Adipocyte (in vitro differentiated cells): ENCODE measurements around the gene ZFC3H1.

Source experiments
- DNase-seq: peaks from one replicate; pipeline ENCODE4 v3.0.0-alpha.2; 2015; ENCODE audit warnings: low read depth
- H3K27me3 ChIP-seq: replicated peaks from 2 replicates; pipeline ENCODE4 v1.7.0; 2013; ENCODE audit warnings: mild to moderate bottlenecking, low read length, moderate library complexity; ENCODE audit not compliant: control insufficient read depth, insufficient read depth
- H3K36me3 ChIP-seq: 2 replicates; pipeline ENCODE4 v1.7.0; 2013; ENCODE audit warnings: low read length, mild to moderate bottlenecking, moderate library complexity; ENCODE audit not compliant: control insufficient read depth, insufficient read depth, severe bottlenecking
- H3K4me1 ChIP-seq: 2 replicates; pipeline ENCODE4 v1.7.0; 2013; ENCODE audit warnings: mild to moderate bottlenecking, low read length, moderate library complexity; ENCODE audit not compliant: control insufficient read depth, insufficient read depth
- H3K4me3 ChIP-seq: 2 replicates; pipeline ENCODE4 v1.7.0; 2013; ENCODE audit warnings: mild to moderate bottlenecking, low read length, moderate library complexity
- H3K9ac ChIP-seq: 2 replicates; pipeline ENCODE4 v1.7.0; 2013; ENCODE audit warnings: mild to moderate bottlenecking, low read length, moderate library complexity
- H3K9me3 ChIP-seq: 2 replicates; pipeline ENCODE4 v1.7.0; 2013; ENCODE audit warnings: mild to moderate bottlenecking, low read length, moderate library complexity; ENCODE audit not compliant: control insufficient read depth

ZFC3H1 gene

DNA sequence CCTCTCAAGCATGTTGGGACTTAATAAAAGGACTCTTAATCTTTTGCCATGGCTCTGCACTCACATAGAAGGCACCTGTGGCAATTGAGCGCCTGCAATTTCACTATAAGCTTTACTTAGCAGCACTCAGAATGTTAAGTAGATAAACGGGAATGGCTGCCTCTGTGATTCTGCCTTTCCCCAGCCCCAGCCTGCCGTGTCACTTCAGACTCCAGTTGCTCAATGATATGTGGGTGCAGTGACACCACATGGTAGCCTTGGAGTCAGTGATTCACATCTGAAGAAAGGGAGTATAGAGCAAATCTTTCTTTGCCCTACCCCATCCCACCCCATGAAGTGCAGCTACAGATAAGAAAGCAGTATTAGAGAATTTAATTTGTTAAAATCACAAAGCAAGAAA is 96.1 kb downstream of the ZFC3H1 start:
- no peaks in the 10 kb centered on the region for H3K4me1 ChIP-seq
- no peak overlapping the region for H3K4me3 ChIP-seq
- H3K9me3 ChIP-seq: peaks cover 4% of the 10 kb centered on the region
- no peaks in the 10 kb centered on the region for H3K36me3 ChIP-seq
- no peak overlapping the region for H3K9ac ChIP-seq
- no peaks in the 10 kb centered on the region for H3K27me3 ChIP-seq
- no peak for DNase-seq

DNA sequence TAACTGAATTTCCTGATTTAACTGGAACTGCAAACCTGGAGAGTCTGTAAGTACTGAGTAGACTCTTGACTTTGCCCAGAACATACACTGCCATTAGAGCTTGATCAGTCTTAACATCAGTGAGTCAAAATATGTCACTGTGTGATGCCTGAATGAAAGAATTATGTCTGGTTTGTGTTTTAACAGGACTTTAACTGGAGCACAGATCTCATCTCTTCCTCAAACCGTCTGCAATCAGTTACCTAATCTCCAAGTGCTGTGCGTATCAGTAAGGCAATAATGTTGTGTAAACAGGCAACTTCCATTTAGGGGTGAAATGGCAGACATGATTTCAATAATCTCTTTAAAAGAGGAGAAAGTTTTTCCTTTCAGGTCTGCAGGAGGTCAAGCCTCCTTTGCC is 97.0 kb downstream of the ZFC3H1 start:
- Histone ChIP-seq H3K9me3 (peaks cover 4% of the 10 kb centered on the region), H3K4me3 (no peak overlapping the region), H3K4me1 (no peaks in the 10 kb centered on the region), H3K9ac (no peak overlapping the region), H3K27me3 (no peaks in the 10 kb centered on the region), H3K36me3 (no peaks in the 10 kb centered on the region)
- no peak for DNase-seq

DNA sequence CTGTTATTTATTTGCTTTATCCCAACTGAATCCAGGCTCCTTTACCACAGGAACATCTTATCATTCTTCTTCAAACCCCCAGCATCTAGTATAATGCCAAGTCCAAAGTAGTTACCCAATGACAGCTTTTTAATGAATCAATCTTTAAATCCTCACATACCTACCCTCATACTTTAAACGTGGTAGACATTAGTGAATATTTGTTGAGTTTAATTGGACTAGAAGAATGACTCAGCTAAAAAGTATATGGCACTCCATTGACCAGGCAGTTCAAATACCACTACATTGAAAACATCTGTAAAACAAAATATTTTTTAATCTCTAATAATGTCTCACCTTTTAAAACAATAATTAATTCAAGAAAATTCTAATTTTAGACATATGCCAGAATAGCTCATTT is 98.1 kb downstream of the ZFC3H1 start:
- Histone ChIP-seq H3K9ac (no peak overlapping the region), H3K4me3 (no peak overlapping the region), H3K9me3 (peaks cover 4% of the 10 kb centered on the region), H3K4me1 (no peaks in the 10 kb centered on the region), H3K27me3 (no peaks in the 10 kb centered on the region), H3K36me3 (no peaks in the 10 kb centered on the region)
- DNase-seq: no peak

DNA sequence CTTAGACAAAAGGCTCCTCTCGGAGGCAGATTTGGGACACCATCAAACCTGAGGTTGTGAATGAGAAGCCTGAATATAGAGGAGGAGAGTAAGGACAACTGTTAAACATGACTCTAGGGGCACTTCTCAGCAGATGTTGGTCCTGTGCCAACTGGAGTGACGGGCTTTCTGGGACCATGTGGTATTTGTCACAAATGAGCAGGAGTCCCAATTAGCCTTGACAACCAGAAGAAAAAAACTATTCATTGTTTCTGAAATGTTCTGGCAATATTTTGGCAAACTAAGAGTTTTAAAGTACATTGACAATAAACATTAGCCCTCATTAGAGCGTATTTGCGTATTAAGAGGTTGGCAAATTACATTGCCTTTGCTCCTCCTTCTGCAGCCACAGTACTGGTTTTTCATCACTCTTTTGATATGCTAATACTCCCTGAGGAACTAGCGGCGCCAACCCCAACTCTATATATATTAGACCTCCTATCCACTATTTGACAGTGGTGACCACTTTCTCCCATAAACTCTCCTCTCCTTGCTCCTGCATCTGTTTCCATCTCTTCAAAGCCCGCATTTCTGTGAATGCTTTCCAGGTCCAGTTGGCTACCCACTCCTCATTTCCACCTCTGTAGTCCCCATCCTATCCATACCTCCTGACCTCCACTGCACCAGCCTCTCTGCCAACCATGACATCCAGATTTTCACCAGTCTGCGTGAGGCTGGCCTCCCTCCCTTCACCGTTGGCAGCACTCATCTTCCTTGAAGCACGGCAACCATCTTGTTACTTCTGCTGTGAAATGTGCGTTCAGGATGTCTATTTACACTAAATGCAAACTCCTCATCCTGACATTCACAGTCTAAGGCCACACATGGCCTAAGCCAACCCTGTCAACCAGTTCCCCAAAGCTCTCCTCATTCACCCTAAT is 100.7 kb downstream of the ZFC3H1 start:
- no peak for DNase-seq
- Histone ChIP-seq H3K27me3 (no peaks in the 10 kb centered on the region), H3K4me3 (no peak overlapping the region), H3K36me3 (no peaks in the 10 kb centered on the region), H3K9ac (no peak overlapping the region), H3K9me3 (peaks cover under 1% of the 10 kb centered on the region), H3K4me1 (no peaks in the 10 kb centered on the region)
